Mesothelial cell of epicardium (in vitro differentiated cells): ENCODE measurements around the gene CXCL9. TPM values are rescaled to one million over a fixed set of nuclear protein-coding genes. Genes with fewer than 3 reads are reported as not detected.

ENCODE experiments used
- DNase-seq, 2 experiments: peaks; one replicate each; pipeline ENCODE4 v3.0.0; 2021; ENCODE audit warnings: low spot score in 2 of 2; ENCODE audit not compliant: unreplicated experiment in 2 of 2
- H3K27ac Mint-ChIP-seq: 2 replicates; pipeline ENCODE4 v1.8.0; 2021; ENCODE audit warnings: mixed read lengths
- H3K27me3 Mint-ChIP-seq: 2 replicates; pipeline ENCODE4 v1.8.0; 2021; ENCODE audit warnings: low read depth, mixed read lengths
- H3K36me3 Mint-ChIP-seq: 2 replicates; pipeline ENCODE4 v1.8.0; 2021; ENCODE audit warnings: mixed read lengths
- H3K4me1 Mint-ChIP-seq: 2 replicates; pipeline ENCODE4 v1.8.0; 2021; ENCODE audit warnings: mixed read lengths
- H3K4me3 Mint-ChIP-seq: 2 replicates; pipeline ENCODE4 v1.8.0; 2021; ENCODE audit warnings: mild to moderate bottlenecking, moderate library complexity, mixed read lengths
- H3K9me3 Mint-ChIP-seq: 2 replicates; pipeline ENCODE4 v1.8.0; 2021; ENCODE audit warnings: mixed read lengths
- total RNA-seq: library from RNA; stranded (reverse); gene quantifications from 3 replicates; pipeline ENCODE4 v1.2.1, GENCODE V29; 2021
- TF ChIP-seq, protein P1 (sequence below): fragments of 200-600 bp; sonication (generic); IDR thresholded peaks from one replicate; pipeline ENCODE4 v1.5.0; 2021; ENCODE audit warnings: antibody characterized with exemption; ENCODE audit not compliant: unreplicated experiment

Gene CXCL9
- total RNA-seq, 1 donor from 2014 or later, result not detected

DNA sequence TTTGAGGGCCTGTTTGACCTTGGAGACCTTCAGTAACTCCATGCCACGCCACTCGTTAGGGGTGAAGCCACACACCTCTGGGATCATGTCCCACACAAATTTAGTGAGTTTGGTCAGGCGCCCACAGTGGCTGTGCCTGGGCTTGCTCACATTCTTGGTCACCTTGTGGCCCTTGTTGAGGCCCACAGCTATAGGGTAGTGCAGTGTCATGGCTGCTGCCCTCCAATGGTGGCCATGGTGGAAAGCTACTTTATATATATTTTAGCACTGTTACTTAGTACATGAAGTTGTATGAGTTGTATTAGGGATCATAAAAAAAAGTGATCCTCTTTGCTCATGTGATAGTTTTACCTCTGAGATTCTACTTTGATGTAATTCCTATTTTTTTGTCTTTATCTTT is 29.5 kb upstream of the CXCL9 start:
- no peak overlapping the region for H3K27ac Mint-ChIP-seq
- no peaks in the 10 kb centered on the region for H3K9me3 Mint-ChIP-seq
- no peak for DNase-seq

DNA sequence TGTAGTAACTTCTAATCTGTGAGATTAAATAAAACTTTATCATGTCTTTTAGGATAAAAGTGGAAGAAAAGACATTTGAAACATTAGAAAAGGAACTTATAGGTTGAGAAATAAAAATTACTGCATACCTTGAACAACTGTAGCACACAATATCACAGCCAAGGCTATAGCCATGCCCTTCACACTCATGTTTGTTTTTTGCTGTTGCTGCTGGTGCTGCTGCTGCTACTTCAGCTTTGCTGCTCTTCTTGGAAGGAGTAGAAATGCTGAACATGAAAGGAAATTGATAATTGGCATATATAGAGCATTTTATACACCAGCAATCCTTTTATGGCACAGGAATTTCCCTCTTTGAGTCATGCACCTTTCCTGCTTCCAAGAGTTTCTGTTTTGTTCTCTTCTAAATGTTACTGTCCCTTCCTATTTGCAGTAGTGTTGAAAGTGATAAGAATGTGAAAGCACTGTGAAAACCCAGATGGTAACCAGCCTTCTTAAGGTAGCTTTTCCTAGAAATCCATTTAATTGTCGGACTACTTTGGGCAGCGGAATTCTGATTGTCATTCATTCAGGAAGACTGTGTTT is 28.6 kb upstream of the CXCL9 start, which contains the start of gene CXCL11:
Gene CXCL11 (minus strand): TSS at position 272 of the 582 bp plus-strand sequence. CDS start 83 bp downstream, at position 189.
- TF ChIP-seq, protein P1, sequence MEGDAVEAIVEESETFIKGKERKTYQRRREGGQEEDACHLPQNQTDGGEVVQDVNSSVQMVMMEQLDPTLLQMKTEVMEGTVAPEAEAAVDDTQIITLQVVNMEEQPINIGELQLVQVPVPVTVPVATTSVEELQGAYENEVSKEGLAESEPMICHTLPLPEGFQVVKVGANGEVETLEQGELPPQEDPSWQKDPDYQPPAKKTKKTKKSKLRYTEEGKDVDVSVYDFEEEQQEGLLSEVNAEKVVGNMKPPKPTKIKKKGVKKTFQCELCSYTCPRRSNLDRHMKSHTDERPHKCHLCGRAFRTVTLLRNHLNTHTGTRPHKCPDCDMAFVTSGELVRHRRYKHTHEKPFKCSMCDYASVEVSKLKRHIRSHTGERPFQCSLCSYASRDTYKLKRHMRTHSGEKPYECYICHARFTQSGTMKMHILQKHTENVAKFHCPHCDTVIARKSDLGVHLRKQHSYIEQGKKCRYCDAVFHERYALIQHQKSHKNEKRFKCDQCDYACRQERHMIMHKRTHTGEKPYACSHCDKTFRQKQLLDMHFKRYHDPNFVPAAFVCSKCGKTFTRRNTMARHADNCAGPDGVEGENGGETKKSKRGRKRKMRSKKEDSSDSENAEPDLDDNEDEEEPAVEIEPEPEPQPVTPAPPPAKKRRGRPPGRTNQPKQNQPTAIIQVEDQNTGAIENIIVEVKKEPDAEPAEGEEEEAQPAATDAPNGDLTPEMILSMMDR, result no peak
- DNase-seq, result no peak
- Mint-ChIP-seq H3K9me3 (no peaks in the 10 kb centered on the region), H3K36me3 (no peaks in the 10 kb centered on the region), H3K27ac (no peak within 1 kb of the TSS), H3K4me3 (no peak within 1 kb of the TSS), H3K27me3 (peaks cover 5% of the 10 kb centered on the region), H3K4me1 (no peaks in the 10 kb centered on the region)

More for the DNA sequence above, 29.5 kb upstream of the CXCL9 start:
- Mint-ChIP-seq H3K36me3 (no peaks in the 10 kb centered on the region), H3K4me3 (no peak overlapping the region), H3K27me3 (peaks cover 1% of the 10 kb centered on the region), H3K4me1 (no peaks in the 10 kb centered on the region)
- TF ChIP-seq, protein P1, result no peak

DNA sequence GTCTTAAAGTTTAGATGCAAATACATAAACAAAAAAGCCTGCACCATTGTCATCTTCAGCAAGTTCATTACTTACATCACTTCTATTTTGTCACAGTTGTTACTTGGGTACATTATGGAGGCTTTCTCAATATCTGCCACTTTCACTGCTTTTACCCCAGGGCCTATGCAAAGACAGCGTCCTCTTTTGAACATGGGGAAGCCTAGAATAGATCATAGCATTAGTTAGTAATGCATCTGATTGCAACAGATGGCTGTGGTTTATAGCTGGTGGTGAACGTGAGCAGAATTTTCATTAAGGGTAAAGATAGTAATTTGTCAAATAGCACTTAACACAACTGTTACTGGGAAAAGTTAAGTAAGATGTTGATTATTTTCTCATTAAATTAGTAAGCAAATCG is 27.8 kb upstream of the CXCL9 start:
- TF ChIP-seq, protein P1, result no peak
- Mint-ChIP-seq H3K4me1 (no peaks in the 10 kb centered on the region), H3K36me3 (no peaks in the 10 kb centered on the region), H3K9me3 (no peaks in the 10 kb centered on the region), H3K27me3 (peaks cover 7% of the 10 kb centered on the region), H3K4me3 (no peak overlapping the region), H3K27ac (no peak overlapping the region)
- no peak for DNase-seq

DNA sequence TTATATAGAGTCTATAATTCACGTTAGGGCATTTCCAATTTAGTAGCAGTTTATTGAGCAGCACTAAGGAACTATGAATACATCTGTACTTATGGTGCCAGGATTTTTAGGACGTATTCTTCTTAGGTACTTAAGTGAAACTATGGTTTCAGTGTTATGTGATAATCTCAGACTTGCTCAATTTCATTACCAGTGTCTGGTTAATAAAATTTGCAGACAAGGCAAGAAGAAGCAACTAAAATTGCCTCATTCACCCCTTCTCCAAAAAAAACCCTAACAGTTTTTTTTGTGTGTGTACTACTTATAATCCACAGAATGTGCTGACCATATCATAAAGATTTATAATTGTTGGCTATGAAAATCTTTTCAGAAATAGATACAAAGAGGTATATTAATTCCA is 22.0 kb upstream of the CXCL9 start:
- TF ChIP-seq, protein P1, result no peak
- no peak overlapping the region for H3K27ac Mint-ChIP-seq
- no peaks in the 10 kb centered on the region for H3K9me3 Mint-ChIP-seq
- H3K27me3 Mint-ChIP-seq, result peaks cover 19% of the 10 kb centered on the region
- H3K4me1 Mint-ChIP-seq, result peaks cover 9% of the 10 kb centered on the region
- H3K36me3 Mint-ChIP-seq, result no peaks in the 10 kb centered on the region
- DNase-seq, result no peak
- H3K4me3 Mint-ChIP-seq, result no peak overlapping the region

DNA sequence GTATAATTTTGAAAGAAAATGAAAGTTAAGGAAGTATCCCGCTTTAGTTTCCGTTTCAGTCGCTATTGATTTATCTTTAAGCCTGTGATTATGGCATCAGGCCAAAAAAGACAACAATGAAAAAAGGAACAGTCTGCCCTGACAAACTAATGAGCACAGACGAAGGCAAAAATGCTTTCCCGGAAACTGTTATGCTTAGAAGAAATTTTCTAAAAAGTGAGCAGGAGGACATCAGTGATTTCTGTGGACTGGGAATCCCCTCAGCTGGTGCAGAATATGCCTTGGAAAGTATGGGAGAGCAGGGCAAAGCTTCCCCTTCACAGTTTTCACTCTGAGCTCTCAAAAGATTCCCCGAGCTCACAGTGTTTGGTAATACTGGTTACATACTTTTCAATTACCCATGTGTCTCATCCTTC is 21.0 kb upstream of the CXCL9 start:
- peak overlapping the region; percentile 53 for H3K4me3 Mint-ChIP-seq
- H3K9me3 Mint-ChIP-seq, result no peaks in the 10 kb centered on the region
- H3K36me3 Mint-ChIP-seq, result no peaks in the 10 kb centered on the region
- H3K27ac Mint-ChIP-seq, result peak overlapping the region; percentile 32
- peaks cover 9% of the 10 kb centered on the region for H3K4me1 Mint-ChIP-seq
- H3K27me3 Mint-ChIP-seq, result peaks cover 19% of the 10 kb centered on the region
- TF ChIP-seq, protein P1, result no peak
- DNase-seq, result no peak
